ENCODE data around the gene RAC3.

RAC3 gene

GRCh38 chr17:82077617-82078358 is 46.3 kb downstream of the RAC3 start:
- no peak for DNase-seq

- DNase-seq = no peak
Measured at GRCh38 chr17:82078433-82078832, 47.0 kb downstream of the RAC3 start.

- no peak for DNase-seq
Measured at GRCh38 chr17:82079001-82079677, 47.7 kb downstream of the RAC3 start.

- DNase-seq = no peak
Measured at GRCh38 chr17:82080048-82080788, 48.7 kb downstream of the RAC3 start.

- no peak for DNase-seq
Measured at GRCh38 chr17:82080789-82081464, 49.4 kb downstream of the RAC3 start.

- DNase-seq = no peak
Measured at GRCh38 chr17:82081546-82081945, 50.1 kb downstream of the RAC3 start.

- DNase-seq = no peak
Measured at GRCh38 chr17:82081966-82082365, 50.5 kb downstream of the RAC3 start.

GRCh38 chr17:82082456-82082855 is 51.0 kb downstream of the RAC3 start:
- DNase-seq = no peak

- DNase-seq = no peak
Measured at GRCh38 chr17:82083009-82083408, 51.5 kb downstream of the RAC3 start.
